GM12874 (cell line): Measurements from ENCODE around the gene PITX1.

Source experiments
- CTCF ChIP-seq: IDR thresholded peaks from 2 replicates; pipeline ENCODE4 v1.5.1; 2011; ENCODE audit warnings: low read depth, mild to moderate bottlenecking, control low read depth, low read length, moderate library complexity; ENCODE audit not compliant: insufficient read depth

The PITX1 gene

GRCh38 chr5:135053278-135053677, 19.2 kb upstream of the PITX1 start:
- TF ChIP-seq CTCF, result no peak

GRCh38 chr5:135052511-135053145, 18.6 kb upstream of the PITX1 start:
- TF ChIP-seq CTCF, result no peak

GRCh38 chr5:135051872-135052271, 17.8 kb upstream of the PITX1 start:
- no peak for TF ChIP-seq CTCF

GRCh38 chr5:135051399-135051798, 17.4 kb upstream of the PITX1 start:
- TF ChIP-seq CTCF, result no peak

DNA sequence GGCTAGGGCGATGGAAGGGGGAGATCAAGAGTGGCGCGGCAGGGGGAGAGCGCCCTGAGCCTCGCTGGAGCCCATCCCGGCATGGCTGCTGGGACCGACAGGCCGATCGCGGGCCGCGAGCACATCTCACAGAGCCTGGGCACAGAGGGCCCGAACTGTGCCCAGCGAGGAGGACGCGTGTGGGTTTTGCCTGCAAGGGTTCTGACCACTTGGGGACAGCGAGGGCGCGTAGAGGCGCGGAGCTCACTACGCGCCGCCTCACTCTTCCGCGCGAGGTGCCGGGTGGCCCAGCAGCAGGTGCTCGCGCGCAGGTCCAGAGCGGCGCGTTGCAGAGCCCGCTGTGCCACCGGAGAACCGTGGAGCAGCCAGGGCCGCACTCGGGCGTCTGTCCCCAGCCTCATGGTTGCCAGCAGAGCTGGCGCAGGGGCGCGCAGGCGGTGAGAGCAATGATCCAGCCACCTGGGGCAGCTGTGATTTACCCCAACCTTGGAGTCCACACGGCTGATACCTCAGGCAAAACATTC, 16.3 kb upstream of the PITX1 start:
- TF ChIP-seq CTCF, result no peak

DNA sequence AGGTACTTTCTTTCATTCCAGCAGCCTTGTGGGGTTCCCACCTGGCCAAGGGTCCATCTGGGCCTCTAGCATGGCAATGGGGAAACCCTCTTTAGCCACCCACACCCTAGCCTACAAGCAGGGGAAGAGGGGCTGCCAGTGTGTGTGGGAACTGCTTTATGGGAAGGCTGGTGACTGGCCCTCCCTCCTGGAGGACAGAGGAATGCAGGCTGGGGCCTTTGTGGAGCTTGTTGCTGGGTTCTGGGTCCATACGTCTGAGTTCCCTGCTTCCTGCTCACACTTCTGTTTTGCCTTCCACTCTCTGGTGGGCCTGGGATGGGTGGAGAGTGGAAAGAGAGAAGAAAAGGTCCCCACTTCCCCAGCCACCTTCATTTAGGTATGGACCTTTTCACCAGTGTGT, 14.9 kb upstream of the PITX1 start:
- no peak for TF ChIP-seq CTCF

DNA sequence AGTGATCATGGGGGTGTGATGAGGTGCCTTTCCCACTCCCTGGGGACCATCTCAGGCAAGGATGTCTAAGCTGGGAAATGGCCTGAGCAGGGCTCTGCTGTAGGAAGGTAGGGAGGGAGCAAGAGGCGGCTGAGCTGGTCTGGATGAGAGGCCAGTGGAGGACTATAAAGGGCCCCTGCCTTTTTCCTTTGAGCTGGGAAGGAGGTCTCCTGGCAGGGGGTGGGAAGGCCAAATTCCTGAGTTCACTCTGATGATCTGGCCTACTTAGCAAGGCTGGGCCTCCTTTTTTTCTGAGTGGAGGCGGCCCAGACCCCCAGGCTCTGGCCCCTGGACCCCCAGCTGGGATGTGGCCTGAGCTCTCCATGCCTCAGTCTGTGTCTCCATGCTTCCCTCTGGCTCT, 14.3 kb upstream of the PITX1 start:
- no peak for TF ChIP-seq CTCF
